ENCODE measurements around the gene BCKDHA. TPM values are rescaled to one million over a fixed set of nuclear protein-coding genes. Genes with fewer than 3 reads are reported as not detected.

BCKDHA gene
- total and polyA plus RNA-seq, 9 of the 15 experiments (the other 6 are each of a cell fraction or from before 2014, with no cell fraction given), result 4.5 to 52.5 (median 14.1) TPM

DNA sequence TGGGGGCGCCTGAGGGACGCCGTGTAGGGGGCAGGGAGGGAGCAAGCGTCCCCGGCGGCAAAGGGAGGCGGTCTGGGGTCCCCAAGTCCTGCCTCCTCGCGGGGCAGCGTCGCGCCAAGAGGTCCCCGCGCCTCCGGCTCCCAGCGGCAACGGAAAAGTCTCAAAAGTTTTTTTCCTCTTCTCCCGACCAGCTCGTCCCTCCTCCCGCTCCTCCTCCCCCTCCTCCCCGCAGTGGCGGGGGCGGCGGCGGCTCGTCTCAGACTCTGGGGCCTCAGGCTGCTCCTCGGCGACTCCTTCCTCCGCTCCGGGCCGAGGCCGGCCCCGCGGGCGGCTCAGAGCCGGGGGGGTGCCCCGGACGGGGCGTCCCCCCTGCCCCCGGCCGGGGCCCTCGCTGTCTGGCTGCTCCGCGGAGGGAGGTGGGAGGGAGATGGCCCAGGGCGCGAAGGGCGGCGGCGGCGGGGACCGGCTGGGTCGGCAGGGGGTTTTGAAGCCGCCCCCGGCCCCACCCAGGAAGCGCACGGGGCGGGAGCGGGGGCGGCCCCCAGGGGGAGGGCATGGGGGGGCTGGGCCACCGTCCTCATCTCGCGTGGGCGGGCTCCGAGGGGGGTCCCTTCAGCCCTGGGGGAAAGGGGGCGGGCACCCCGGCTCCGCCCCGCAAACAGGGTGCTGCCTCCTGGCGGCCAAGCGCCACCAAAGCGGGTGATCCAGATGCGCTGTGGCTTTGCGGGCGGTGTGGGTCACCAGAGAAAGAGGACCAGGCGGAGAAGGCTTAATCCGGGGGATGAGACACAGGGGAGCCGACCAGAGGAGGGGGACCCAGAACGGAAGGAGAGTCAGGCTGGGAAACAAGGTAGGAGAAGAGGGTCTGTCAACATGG lies 43.9 kb upstream of the BCKDHA start, which contains the start of gene TGFB1 (continued):
- TF ChIP-seq, protein P1, sequence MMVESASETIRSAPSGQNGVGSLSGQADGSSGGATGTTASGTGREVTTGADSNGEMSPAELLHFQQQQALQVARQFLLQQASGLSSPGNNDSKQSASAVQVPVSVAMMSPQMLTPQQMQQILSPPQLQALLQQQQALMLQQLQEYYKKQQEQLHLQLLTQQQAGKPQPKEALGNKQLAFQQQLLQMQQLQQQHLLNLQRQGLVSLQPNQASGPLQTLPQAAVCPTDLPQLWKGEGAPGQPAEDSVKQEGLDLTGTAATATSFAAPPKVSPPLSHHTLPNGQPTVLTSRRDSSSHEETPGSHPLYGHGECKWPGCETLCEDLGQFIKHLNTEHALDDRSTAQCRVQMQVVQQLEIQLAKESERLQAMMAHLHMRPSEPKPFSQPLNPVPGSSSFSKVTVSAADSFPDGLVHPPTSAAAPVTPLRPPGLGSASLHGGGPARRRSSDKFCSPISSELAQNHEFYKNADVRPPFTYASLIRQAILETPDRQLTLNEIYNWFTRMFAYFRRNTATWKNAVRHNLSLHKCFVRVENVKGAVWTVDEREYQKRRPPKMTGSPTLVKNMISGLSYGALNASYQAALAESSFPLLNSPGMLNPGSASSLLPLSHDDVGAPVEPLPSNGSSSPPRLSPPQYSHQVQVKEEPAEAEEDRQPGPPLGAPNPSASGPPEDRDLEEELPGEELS (CRISPR knock-in tag; IDR thresholded peaks at IDR 0.05; ENCODE audit: borderline replicate concordance), result no peak
- no peak for TF ChIP-seq KAT8 (IDR thresholded peaks at IDR 0.05; ENCODE audit: low read depth)
- 0 out of 4 replicates have a peak, but pooled peaks of 1 of the 2 experiments have one; percentile 22 for TF ChIP-seq ETV6 (IDR thresholded peaks at IDR 0.05; ENCODE audit: borderline replicate concordance in 1 of 2, low read depth in 2 of 2, low read length in 1 of 2)
- TF ChIP-seq ETV6 (CRISPR knock-in tag; IDR thresholded peaks at IDR 0.05; ENCODE audit: borderline replicate concordance), result no peak
- TF ChIP-seq HDGF (IDR thresholded peaks at IDR 0.05), result peak; percentile 77; the same call in 1 of the 2 replicates
- TF ChIP-seq ZNF75A (CRISPR knock-in tag; IDR thresholded peaks at IDR 0.05), result no peak
- TF ChIP-seq, protein P2, sequence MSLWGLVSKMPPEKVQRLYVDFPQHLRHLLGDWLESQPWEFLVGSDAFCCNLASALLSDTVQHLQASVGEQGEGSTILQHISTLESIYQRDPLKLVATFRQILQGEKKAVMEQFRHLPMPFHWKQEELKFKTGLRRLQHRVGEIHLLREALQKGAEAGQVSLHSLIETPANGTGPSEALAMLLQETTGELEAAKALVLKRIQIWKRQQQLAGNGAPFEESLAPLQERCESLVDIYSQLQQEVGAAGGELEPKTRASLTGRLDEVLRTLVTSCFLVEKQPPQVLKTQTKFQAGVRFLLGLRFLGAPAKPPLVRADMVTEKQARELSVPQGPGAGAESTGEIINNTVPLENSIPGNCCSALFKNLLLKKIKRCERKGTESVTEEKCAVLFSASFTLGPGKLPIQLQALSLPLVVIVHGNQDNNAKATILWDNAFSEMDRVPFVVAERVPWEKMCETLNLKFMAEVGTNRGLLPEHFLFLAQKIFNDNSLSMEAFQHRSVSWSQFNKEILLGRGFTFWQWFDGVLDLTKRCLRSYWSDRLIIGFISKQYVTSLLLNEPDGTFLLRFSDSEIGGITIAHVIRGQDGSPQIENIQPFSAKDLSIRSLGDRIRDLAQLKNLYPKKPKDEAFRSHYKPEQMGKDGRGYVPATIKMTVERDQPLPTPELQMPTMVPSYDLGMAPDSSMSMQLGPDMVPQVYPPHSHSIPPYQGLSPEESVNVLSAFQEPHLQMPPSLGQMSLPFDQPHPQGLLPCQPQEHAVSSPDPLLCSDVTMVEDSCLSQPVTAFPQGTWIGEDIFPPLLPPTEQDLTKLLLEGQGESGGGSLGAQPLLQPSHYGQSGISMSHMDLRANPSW (CRISPR knock-in tag; IDR thresholded peaks at IDR 0.05), result no peak
- TF ChIP-seq, protein P3, sequence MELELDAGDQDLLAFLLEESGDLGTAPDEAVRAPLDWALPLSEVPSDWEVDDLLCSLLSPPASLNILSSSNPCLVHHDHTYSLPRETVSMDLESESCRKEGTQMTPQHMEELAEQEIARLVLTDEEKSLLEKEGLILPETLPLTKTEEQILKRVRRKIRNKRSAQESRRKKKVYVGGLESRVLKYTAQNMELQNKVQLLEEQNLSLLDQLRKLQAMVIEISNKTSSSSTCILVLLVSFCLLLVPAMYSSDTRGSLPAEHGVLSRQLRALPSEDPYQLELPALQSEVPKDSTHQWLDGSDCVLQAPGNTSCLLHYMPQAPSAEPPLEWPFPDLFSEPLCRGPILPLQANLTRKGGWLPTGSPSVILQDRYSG (tag; conservative IDR thresholded peaks at IDR 0.05; ENCODE audit: low read depth), result no peak
- no peak for TF ChIP-seq BACH1 (tag; IDR thresholded peaks at IDR 0.05)
- no peak for TF ChIP-seq ZEB2 (IDR thresholded peaks at IDR 0.05)
- TF ChIP-seq ZNF12 (CRISPR knock-in tag; IDR thresholded peaks at IDR 0.05), result no peak
- TF ChIP-seq PCBP1 (IDR thresholded peaks at IDR 0.05; ENCODE audit: low read depth, low read length, poor library complexity, severe bottlenecking), result peak; percentile 88
- TF ChIP-seq CBX5 (IDR thresholded peaks at IDR 0.05; ENCODE audit: borderline replicate concordance, low read depth), result no peak
- TF ChIP-seq ZKSCAN1 (IDR thresholded peaks at IDR 0.05; ENCODE audit: low read depth, low read length), result 0 out of 2 replicates have a peak, but pooled peaks have one; percentile 3
- TF ChIP-seq NFE2 (IDR thresholded peaks at IDR 0.05; ENCODE audit: low read depth), result no peak
- TF ChIP-seq ADNP (tag; IDR thresholded peaks at IDR 0.05), result no peak
- no peak for TF ChIP-seq HNRNPUL1 (IDR thresholded peaks at IDR 0.05; ENCODE audit: low read length)
- no peak for TF ChIP-seq SIX5 (IDR thresholded peaks at IDR 0.05; ENCODE audit: borderline replicate concordance in 1 of 2, insufficient read depth in 1 of 2, low read depth in 1 of 2, low read length in 2 of 2)
- TF ChIP-seq, protein P4, sequence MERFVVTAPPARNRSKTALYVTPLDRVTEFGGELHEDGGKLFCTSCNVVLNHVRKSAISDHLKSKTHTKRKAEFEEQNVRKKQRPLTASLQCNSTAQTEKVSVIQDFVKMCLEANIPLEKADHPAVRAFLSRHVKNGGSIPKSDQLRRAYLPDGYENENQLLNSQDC (CRISPR knock-in tag; IDR thresholded peaks at IDR 0.05), result peak; percentile 74; the same call in 1 of the 2 replicates
- TF ChIP-seq, protein P5, sequence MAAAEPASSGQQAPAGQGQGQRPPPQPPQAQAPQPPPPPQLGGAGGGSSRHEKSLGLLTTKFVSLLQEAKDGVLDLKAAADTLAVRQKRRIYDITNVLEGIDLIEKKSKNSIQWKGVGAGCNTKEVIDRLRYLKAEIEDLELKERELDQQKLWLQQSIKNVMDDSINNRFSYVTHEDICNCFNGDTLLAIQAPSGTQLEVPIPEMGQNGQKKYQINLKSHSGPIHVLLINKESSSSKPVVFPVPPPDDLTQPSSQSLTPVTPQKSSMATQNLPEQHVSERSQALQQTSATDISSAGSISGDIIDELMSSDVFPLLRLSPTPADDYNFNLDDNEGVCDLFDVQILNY (CRISPR knock-in tag; IDR thresholded peaks at IDR 0.05), result no peak
- TF ChIP-seq GTF2E2 (tag; IDR thresholded peaks at IDR 0.05), result no peak

Data from K562 (cell line).